Pons (tissue), 1 donor: ENCODE data around the gene VARS1.
"Not testable (repeated sequence)": the region's sequence is repeated elsewhere in the genome, so short reads cannot be mapped to it uniquely, and the experiment has no call there.

ENCODE experiments used
- DNase-seq: peaks from one replicate; pipeline ENCODE4 v3.0.0-alpha.2; 2016; ENCODE audit warnings: low spot score

Gene VARS1

DNA sequence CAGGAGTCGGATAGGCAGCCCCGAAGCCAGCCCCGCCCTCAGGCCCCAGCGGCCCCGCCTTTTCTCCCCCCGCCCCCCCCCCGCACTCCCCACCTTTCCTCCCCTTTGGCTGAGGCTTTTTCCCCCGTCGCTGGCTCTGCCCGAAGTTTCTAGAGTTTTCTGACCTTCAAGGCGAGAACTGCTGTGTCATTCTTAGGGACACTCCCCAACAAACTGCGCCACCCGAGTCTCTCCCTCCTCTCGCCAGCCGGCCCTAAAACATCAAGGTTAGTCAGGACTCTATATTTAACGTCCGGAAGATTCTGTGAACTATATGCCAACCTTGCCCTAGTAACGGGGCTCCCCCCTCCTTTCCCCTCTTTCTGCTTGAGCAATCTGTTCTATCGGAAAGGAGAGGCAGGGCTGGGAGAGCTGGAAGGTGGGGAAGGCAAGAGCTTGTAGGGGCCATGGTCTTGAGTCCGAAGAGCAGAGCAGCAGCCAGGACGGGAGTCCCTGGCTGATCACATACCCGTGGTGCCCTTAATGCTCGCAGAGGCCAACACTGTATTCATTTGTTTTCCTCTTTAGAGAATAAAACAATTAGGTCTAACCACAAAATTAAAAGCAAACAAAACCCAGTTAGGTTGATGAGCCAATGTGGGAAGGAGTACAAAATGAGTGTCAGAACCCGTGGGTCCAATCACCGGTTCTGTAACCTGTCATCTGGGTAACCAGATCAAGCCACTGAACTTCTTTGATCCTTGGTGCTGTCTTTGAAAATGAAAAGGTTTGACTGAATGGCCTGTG lies 26.7 kb upstream of the VARS1 start:
- peak; percentile 95 for DNase-seq

DNA sequence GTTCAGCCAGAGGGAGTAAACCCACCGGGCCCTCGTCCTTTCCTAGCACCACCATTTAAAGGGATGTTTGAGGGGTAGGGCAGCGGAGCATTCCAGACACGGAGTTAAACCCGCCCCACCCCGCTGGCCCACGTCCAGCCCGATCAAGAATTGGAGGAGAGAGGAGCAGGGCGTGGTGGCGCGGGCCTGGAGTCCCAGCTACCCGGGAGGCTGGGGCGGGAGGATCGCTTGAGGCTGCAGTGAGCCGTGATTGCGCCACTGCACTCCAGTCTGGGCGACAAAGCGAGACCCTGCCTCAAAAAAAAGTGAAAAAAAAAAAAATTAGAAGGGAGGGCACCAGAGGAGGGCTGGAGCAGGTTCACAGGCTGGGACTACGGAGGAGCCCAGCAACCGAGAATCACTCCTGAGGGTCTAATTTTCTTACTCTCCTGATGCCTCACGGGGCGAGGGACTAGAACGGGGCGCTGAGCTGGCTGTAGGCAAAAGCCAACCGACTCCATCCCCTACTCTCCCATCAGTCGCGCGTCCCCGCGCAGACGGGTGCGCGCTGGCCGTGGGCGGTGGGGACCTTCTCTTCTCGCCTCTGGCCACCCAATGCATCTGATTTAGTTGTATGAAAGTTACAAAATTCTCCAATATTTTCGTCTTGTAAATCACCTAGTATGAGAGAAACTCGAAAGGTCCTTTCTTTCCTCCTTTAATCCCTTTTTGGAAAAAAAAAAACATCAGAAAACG lies 25.9 kb upstream of the VARS1 start:
- DNase-seq, result peak; percentile 82

DNA sequence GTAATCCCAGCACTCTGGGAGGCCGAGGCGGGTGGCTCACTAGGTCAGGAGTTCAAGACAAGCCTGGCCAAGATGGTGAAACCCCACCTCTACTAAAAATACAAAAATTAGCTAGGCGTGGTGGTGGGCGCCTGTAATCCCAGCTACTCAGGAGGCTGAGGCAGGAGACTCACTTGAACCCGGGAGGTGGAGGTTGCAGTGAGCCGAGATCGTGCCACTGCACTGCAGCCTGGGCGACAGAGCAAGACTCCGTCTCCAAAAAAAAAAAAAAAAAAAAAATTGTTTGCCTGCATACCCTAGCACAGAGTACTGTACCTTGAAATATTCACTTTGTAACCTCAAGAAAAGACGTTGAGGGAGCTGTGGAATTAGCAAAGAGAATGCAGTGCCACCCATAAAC lies 24.8 kb upstream of the VARS1 start:
- not testable (repeated sequence) for DNase-seq

DNA sequence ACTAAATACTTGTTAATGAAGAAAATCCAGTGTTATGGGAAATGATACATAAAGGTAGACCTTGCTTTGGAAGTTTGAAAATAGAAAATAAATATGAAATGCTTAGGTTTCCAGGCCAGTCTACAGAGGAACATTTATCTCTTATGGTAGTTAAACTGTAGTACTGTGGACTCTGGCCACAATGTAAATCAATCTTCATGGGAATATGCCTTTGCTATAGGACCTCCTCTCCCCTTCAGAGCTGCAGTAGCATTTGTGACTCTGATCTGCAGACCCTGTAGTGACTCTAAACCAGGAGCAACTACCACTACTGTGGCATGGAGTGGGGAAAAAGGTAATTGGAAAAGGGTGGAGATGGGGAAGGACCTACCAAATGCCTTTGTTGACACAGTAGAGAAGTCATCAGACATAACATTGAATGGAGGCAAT lies 24.3 kb upstream of the VARS1 start:
- DNase-seq, result no peak

DNA sequence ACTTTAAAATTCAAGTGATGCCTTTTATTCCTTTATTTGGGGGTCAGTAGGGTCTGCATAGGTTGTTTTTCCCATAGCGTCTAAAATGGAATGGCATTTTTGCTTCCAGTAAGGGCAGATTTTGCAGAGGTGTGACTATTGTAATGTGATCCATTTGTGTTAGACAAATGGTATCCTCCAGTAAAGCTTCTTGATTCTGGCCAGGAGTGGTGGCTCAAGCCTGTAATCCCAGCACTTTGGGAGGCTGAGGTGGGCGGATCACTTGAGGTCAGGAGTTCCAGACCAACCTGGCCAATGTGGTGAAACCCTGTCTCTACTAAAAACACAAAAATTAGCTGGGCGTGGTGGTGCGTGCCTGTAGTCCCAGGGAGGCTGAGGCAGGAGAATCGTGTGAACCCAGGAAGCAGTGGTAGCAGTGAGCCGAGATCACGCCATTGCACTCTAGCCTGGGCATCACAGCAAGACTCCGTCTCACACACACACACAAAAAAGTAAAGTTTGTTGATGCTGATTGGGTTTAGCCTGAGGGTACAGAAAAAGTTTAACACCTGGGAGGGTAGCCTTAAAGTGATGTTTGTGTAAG lies 22.5 kb upstream of the VARS1 start:
- DNase-seq, result not testable (repeated sequence)

DNA sequence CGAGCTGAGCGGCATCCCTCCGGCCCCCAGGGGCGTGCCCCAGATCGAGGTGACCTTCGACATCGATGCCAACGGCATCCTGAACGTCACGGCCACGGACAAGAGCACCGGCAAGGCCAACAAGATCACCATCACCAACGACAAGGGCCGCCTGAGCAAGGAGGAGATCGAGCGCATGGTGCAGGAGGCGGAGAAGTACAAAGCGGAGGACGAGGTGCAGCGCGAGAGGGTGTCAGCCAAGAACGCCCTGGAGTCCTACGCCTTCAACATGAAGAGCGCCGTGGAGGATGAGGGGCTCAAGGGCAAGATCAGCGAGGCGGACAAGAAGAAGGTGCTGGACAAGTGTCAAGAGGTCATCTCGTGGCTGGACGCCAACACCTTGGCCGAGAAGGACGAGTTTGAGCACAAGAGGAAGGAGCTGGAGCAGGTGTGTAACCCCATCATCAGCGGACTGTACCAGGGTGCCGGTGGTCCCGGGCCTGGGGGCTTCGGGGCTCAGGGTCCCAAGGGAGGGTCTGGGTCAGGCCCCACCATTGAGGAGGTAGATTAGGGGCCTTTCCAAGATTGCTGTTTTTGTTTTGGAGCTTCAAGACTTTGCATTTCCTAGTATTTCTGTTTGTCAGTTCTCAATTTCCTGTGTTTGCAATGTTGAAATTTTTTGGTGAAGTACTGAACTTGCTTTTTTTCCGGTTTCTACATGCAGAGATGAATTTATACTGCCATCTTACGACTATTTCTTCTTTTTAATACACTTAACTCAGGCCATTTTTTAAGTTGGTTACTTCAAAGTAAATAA lies 21.8 kb upstream of the VARS1 start:
- peak; percentile 86 for DNase-seq

DNA sequence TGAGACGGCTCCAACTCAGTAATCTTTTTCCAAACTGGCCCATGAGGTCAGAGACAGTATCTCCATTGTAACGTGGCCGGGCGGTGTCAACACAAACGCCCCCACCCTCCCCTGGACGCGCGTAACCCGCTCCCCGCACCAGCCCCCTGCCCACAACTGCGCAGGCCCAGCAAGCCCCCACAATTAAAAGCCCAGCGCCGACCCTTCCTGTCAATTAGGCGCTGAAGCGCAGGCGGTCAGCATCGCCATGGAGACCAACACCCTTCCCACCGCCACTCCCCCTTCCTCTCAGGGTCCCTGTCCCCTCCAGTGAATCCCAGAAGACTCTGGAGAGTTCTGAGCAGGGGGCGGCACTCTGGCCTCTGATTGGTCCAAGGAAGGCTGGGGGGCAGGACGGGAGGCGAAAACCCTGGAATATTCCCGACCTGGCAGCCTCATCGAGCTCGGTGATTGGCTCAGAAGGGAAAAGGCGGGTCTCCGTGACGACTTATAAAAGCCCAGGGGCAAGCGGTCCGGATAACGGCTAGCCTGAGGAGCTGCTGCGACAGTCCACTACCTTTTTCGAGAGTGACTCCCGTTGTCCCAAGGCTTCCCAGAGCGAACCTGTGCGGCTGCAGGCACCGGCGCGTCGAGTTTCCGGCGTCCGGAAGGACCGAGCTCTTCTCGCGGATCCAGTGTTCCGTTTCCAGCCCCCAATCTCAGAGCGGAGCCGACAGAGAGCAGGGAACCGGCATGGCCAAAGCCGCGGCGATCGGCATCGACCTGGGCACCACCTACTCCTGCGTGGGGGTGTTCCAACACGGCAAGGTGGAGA lies 19.7 kb upstream of the VARS1 start, which contains the start of the genes HSPA1A and HSPA1L:
Gene HSPA1A (plus strand): TSS at position 519 of the 814 bp plus-strand sequence. CDS start 214 bp downstream, at position 733.
Gene HSPA1L (minus strand): TSS at position 259 of the 814 bp plus-strand sequence. CDS start 3,311 bp downstream, outside the sequence.
- DNase-seq, result peak; percentile 99

DNA sequence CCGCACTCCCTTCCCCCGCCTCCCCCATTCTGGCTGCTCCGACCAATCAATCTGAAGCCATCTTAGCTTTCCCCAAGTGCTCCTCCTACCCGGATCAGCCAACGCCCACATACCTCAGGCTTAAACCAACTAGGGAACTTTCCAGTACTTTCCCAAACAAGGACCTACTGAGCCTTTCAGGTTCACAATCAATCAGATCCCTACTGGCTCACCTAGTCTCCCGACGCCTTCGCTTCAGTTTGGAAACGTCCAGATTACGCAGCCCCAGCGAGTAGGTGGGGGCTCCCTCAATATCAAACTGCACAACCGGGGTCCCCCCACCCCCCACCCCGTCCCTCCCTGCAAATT lies 19.1 kb upstream of the VARS1 start:
- peak; percentile 99 for DNase-seq

DNA sequence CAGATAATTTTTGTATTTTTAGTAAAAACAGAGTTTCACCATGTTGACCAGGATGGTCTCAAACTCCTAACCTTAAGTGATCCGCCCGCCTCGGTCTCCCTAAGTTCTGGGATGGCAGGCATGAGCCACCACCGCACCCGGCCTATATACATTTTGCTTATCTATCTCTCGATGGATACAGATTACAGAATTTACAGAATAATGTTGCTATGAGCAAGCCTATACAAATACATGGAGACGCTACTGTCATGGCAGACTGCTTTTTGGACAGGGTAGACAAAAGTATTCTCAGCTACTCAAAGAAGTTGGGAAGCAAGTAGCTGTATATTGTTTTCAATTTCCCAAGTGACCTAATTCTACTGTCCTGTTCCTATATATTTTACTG lies 17.9 kb upstream of the VARS1 start:
- DNase-seq, result no peak

DNA sequence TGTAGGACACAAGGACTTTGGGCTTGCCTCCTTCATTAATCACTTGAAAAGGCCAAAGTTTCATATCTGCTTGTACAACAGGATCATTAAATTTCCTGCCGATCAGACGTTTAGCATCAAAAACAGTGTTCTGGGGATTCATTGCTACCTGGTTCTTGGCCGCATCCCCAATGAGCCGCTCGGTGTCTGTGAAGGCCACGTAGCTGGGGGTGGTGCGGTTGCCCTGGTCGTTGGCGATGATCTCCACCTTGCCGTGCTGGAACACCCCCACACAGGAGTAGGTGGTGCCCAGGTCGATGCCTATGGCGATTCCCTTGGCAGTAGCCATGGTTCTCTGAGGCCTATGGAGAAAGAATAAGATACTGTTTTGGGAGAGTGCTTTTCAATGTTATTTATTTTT lies 16.1 kb upstream of the VARS1 start:
- DNase-seq, result no peak

DNA sequence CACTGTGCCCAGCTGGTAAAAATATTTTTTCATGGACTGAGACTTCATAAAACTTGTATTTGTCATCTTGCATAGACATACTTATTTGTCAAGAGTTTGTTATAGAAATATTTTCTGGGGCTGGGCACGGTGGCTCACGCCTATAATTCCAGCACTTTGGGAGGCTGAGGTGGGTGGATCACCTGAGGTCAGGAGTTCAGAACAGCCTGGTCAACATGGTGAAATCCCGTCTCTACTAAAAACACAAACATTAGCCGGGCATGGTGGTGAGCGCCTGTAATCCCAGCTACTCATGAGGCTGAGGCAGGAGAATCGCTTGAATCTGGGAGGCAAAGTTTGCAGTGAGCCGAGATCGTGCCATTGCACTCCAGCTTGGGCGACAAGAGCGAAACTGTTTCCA lies 13.0 kb upstream of the VARS1 start:
- not testable (repeated sequence) for DNase-seq

DNA sequence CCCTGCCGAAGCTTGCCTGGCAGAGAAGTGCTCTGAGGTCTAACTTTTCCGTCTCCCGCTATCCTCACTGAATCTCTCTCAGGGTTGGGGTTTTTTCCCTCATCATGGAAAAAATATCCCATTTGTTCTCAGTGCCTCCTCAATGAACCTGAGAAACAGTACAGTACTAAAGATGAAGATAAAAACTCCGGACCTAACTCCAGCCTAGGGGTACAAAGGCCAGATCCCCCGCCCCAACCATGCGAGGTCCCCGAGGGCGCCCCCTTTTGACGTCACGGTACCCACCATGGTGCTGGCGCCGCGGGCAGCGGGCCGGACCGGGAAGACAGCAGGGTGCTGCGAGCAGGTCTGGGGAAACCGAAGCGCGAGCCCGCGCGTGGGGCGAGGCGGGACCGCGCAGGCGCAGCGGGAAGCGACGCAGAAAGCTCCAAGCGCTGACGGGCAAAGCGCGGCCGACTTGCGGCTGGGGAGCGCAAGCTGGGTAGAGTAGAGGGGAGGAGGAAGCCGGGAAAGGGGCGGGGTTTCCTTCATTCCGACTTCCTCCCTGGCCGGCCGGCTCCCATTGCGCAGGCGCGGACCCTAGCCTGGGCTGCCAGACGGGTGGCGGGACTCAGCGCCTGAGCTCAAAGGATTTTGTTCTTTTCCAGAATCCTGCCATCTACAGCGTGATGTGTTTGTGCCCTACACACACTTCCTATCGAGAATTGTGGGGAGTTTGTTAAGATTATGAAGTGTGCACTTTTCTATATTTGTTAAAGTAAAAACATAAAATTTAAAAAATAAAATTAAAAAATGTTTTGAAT lies 11.1 kb upstream of the VARS1 start, which contains the start of gene LSM2:
Gene LSM2 (minus strand): TSS at position 497 of the 803 bp plus-strand sequence. CDS start 209 bp downstream, at position 288.
- peak; percentile 97 for DNase-seq

DNA sequence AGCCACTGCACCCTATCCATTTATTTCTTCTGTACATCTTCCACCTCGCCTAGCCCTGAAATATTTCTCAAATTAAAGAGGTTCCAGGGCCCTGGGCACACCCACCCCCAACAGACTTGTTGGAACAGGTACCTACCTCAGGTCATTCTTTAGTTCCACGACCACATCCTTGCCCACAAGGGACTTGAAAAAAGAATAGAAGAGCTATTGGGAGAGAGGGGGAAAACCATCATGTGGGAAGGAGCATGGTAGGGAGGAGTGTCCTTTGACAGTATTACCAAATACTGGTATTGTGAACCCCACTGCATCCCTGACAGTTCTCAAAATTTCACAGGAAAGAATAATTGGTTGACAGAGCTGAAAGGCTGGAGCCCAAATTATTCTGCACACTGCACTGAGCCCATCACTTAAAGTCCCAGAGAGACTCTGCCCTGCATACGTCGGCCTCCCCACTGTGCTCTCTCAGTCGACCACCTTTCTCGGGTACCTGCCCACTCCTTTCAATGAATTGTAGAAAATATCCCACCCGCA lies 10.5 kb upstream of the VARS1 start:
- no peak for DNase-seq

DNA sequence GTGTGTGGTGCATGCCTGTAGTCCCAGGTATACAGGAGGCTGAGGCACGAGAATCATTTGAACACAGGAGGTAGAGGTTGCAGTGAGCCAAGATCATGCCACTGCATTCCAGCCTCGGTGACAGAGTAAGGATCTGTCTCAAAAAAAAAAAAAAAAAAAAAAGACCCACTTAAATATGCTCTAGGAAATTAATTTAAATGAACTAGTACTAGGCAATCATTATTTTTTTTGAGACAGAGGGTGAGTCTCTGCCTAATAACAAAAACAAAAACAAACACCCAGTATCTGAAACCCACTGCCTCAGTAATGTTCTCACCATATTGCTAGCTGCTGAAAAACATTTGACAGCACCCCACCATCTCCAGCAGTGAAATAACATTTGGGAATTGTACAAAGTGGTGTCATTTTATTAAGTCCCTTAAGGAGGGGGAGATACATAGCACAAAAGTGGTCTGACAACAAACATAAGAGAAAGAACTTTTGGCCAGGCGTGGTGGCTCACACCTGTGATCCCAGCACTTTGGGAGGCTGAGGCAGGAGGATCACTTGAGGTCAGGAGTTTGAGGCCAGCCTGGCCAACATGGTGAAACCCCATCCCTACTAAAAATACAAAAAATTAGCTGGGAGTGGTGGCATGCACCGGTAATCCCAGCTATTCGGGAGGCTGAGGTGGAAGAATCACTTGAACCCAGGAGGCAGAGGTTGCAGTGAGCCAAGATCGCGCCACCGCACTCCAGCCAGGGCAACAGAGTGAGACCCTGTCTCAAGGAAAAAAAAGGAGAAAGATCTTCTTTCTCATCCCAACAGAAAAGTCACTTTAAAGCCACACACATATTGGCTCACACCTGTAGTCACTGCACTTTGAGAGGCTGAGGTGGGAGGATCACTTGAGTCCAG lies 5.7 kb upstream of the VARS1 start:
- not testable (repeated sequence) for DNase-seq

DNA sequence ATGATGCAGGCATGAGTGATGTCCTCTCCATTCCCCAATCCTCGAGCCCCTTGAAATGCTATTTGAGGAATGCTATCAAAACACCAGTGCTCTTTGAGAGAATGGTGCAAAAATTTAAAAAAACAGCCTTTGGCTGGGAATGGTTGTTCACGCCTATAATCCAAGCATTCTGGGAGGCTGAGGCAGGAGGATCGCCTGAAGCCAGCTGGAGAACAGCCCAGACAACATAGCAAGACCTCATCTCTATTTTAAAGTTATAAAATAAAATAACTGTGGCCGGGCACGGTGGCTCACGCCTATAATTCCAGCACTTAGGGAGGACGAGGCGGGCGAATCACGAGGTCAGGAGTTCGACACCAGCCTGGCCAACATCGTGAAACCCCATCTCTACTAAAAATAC lies 4.2 kb upstream of the VARS1 start:
- DNase-seq, result no peak

DNA sequence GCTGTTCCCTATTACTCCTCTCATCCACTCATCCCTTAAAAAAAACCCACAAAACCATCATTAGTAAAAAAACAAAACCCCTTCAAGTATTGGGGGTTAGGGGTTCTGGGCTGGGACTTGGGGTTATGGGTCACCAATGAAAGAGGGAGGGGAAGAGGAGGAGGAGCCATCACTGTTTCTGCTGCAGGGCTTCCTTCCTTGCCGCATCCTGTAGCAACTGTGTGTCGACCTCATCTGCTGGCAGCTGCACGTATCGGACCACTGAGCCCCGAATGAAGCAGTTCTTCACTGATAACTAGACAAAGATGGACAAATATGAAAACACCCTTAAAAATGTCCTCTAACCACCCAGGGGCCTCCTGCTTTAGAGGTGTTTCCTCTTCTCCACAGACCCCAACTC lies 2.0 kb upstream of the VARS1 start:
- no peak for DNase-seq

DNA sequence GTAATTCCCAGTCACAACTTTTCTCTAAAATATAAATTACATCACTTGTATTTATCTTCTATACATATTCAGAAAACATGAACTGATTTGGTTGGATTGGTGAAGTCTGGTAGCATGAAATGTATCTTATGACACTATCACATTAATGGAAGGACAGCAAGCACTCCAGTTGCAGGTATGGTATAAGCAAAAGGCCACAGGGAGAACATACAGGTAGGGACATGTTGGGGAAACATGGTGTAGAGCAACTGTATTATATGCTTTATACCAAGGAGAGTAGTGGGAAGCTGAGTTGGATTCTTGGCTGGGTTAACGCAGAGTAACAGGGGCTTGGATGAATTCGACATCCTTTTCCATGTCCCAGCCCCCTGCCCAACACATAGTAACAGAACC lies 1.4 kb upstream of the VARS1 start:
- no peak for DNase-seq

DNA sequence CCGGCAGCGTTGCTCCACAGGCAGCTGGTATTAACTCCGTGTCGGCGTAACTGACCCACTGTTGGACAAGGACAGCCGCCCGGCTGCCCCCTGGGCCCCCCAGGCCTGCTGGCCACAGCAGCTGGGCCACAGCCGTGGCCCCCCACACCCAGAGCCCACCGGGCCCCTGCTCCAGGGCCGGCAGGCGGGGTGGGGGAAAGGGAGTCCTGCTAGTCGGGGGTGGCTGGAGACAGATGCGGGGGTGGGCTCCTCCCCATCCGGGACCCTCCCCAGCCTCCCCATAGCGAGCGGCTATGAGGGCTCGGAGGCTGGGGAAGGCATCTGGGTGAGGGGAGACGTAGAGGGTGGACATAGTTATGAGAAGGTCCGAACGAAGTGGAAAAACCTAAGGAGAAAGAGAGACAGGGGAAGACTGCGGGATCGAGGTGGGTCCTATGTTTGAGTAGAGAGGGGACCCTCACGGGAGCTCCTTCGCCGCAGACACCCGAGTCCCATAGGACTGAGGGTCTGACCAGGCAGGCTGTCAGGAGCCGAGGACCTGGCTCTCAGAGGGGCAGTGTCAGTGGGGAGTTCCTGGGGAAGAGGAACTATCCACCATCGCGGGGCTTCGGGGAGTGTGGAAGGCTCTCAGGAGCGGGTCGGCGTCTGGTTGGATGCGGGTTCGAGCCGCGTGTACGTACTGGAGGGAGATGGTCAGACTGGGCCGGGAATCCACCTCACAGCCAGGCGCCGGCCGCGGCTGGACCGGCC lies 511 bp downstream of the VARS1 start:
- no peak for DNase-seq
